Bronchial epithelial cell (primary cell): ENCODE measurements around the gene ZNF597. TPM values are rescaled to one million over a fixed set of nuclear protein-coding genes. Genes with fewer than 3 reads are reported as not detected.

Source experiments
- DNase-seq: peaks from one replicate; pipeline ENCODE4 v3.0.0-alpha.2; 2010; ENCODE audit warnings: low read depth
- FAIRE-seq: peaks from 2 replicates; lab custom pipeline; 2011; peaks lifted over from hg19 to GRCh38; lab: Jason Lieb, UNC
- H3K27me3 ChIP-seq: 2 replicates; pipeline ENCODE4 v1.5.1; 2011; ENCODE audit warnings: low read length; ENCODE audit not compliant: control insufficient read depth, insufficient read depth
- H3K36me3 ChIP-seq: 2 replicates; pipeline ENCODE4 v1.5.1; 2011; ENCODE audit warnings: low read length; ENCODE audit not compliant: control insufficient read depth, insufficient read depth
- H3K4me3 ChIP-seq: 2 replicates; pipeline ENCODE4 v1.5.1; 2011; ENCODE audit warnings: mild to moderate bottlenecking, low read depth, low read length, control low read depth
- CTCF ChIP-seq: IDR thresholded peaks from 2 replicates; pipeline ENCODE4 v1.5.1; 2011; ENCODE audit warnings: mild to moderate bottlenecking, moderate library complexity, low read length, control low read depth, inconsistent platforms; ENCODE audit not compliant: insufficient read depth, severe bottlenecking
- total RNA-seq: library from RNA; depleted of rRNA; stranded (reverse); fragments of >200 nt; gene quantifications from 2 replicates; pipeline ENCODE4 v1.2.1, GENCODE V29; 2014

Gene ZNF597
- total RNA-seq, 1 donor from 2014 or later: 1.3 TPM

- peak; percentile 80 for DNase-seq
- no peak for TF ChIP-seq CTCF
- Histone ChIP-seq H3K27me3 (no peaks in the 10 kb centered on the region), H3K36me3 (peaks cover 4% of the 10 kb centered on the region), H3K4me3 (peak overlapping the region; percentile 57)
- FAIRE-seq: peak; percentile 76
Observed at GRCh38 chr16:3444032-3444388, 706 bp upstream of the ZNF597 start.

GRCh38 chr16:3439637-3440036 lies 3.7 kb downstream of the ZNF597 start:
- Histone ChIP-seq H3K36me3 (peaks cover 3% of the 10 kb centered on the region), H3K27me3 (no peaks in the 10 kb centered on the region), H3K4me3 (no peak overlapping the region)
- DNase-seq (no peak), FAIRE-seq (no peak)
- no peak for TF ChIP-seq CTCF

DNA sequence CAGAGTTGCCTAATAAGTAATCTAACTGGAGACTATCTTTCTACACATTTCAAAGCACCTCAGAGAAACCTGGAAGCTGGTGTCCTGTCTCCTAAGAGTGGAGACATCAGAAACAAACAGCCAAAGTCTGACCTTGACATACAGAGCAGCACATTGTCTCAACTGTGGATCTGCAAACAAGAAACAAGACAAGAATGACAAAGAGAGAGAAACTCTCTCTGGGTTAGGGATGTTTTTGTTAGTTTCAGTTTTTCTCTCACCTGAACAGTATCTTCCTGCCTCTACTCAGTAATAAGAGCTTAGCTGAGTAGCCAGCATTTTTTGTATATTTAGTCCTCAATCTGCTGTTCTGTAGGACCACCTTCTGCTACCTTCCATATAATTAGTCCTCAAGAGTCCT lies 8.9 kb downstream of the ZNF597 start:
- Histone ChIP-seq H3K4me3 (no peak overlapping the region), H3K27me3 (no peaks in the 10 kb centered on the region), H3K36me3 (peaks cover 3% of the 10 kb centered on the region)
- DNase-seq (no peak), FAIRE-seq (no peak)
- TF ChIP-seq CTCF: no peak

- TF ChIP-seq CTCF: no peak
- DNase-seq (no peak), FAIRE-seq (no peak)
- Histone ChIP-seq H3K36me3 (peaks cover 3% of the 10 kb centered on the region), H3K4me3 (no peak overlapping the region), H3K27me3 (no peaks in the 10 kb centered on the region)
Observed at GRCh38 chr16:3431779-3432219, 11.5 kb downstream of the ZNF597 start.

DNA sequence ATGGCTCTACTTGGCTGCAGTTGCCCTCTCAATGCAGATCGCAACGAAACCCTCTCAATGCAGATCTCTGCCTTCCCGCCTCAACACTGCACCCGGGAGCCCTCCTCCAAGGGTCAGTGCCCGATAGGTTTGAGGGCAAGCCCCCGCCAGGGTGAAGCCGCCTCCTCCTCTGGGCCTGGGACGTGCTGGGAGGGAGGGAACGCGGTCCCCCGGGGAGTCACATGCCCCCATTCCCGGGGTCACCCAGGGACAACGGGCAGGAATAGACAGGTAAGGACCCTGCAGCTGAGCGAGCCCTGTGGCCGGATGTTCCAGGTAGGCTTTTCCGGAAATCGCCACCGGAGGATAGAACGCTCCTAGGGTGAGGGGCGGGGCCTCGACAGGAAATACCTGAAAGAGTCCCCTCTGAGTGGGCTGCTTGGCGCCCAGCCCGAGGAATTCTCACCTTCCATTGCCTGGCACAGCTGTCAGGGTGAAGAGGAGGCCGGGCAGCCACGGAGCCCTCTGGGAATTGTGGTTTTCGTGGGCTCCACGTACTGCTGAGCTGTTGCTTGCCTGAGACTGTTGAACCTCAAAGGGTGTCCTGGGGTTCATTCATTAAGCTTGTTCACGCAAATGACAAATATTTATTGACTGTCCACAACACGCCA lies 29.4 kb downstream of the ZNF597 start:
- Histone ChIP-seq H3K4me3 (no peak overlapping the region), H3K27me3 (no peaks in the 10 kb centered on the region), H3K36me3 (no peaks in the 10 kb centered on the region)
- no peak for FAIRE-seq
- no peak for TF ChIP-seq CTCF
- DNase-seq: peak; percentile 2

DNA sequence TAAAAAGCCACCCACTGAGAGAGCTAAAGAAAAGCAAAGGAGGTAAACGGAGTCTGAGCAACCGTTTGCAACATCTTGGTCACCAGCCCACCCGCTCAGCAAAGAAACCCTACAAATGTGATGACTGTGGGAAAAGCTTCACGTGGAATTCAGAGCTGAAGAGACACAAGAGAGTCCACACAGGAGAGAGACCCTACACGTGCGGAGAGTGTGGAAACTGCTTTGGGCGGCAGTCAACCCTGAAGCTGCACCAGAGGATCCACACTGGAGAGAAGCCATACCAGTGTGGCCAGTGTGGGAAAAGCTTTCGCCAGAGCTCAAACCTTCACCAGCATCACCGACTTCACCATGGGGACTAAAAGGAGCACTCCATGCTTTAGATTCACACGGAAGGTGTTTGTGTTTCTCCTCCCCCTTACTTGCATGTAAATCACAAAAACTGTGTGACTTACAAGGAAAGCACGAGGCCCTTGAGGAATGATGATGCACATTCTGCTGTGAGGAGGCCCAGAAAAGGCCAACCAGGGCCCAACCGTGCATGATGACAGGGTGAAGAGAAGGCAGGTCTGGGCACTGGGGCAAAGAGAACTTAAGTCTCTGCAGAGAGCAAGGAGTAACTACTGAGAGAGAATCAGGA lies 34.6 kb downstream of the ZNF597 start:
- no peak for FAIRE-seq
- DNase-seq: no peak
- no peak overlapping the region for H3K4me3 ChIP-seq
- TF ChIP-seq CTCF: no peak
- no peaks in the 10 kb centered on the region for H3K27me3 ChIP-seq
- peaks cover 8% of the 10 kb centered on the region for H3K36me3 ChIP-seq
